ENCODE measurements around the gene KIF5C.

The KIF5C gene

GRCh38 chr2:149020432-149020851 lies 145.4 kb downstream of the KIF5C start:
- no peak for FAIRE-seq

- no peak for FAIRE-seq
These were observed 146.3 kb downstream of the KIF5C start for GRCh38 chr2:149021271-149021719.

GRCh38 chr2:149021761-149022160 lies 146.7 kb downstream of the KIF5C start:
- no peak for FAIRE-seq

DNA sequence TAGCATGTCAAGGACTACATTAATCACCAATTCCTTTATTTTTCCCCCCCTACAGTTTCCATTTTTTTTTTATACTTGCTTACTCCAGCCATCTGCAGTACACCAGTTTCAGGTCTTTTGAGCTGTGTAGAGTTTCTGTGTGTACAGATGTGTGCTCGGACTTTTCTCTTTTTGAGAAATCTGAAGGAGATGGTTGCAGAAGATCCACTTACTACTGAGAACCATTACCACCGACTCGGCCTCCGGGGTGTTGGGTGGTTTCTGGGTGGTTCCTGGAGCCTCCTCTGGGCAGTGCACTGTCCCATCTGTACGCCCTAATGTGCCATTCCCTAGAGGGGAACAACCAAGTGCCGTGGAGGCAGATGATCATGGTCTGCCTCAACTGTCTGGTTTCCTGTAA lies 148.1 kb downstream of the KIF5C start:
- no peak for FAIRE-seq

- no peak for FAIRE-seq
These were observed 152.7 kb downstream of the KIF5C start for GRCh38 chr2:149027590-149028250.

- FAIRE-seq = no peak
These were observed 153.3 kb downstream of the KIF5C start for GRCh38 chr2:149028377-149028776.

DNA sequence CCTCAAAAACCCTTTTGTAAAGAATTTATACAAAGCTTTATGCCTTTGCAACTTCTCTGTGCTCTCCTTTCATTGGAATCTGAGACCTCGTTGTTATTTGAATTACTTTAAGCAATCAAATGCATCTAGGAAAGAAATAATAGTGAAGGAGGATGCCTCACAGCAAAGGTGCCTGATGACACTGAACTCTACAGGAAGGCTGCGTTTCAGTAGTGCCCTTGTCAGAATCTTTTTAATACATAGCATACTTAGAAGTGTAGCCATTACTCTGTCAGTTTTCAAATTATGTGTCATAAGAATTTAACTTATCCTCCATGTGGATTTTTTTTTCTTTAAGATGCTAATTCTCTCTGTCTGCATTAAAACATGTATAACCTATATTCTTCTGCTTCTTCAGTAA lies 153.9 kb downstream of the KIF5C start:
- no peak for FAIRE-seq

- FAIRE-seq = no peak
These were observed 154.4 kb downstream of the KIF5C start for GRCh38 chr2:149029307-149029965.

GRCh38 chr2:149031396-149031795 lies 156.4 kb downstream of the KIF5C start:
- no peak for FAIRE-seq

- FAIRE-seq = no peak
These were observed 158.7 kb downstream of the KIF5C start for GRCh38 chr2:149033716-149034115.

GRCh38 chr2:149034406-149034805 lies 159.4 kb downstream of the KIF5C start:
- FAIRE-seq = no peak

GRCh38 chr2:149036507-149037293 lies 161.7 kb downstream of the KIF5C start:
- FAIRE-seq = no peak

GRCh38 chr2:149037851-149038250 lies 162.8 kb downstream of the KIF5C start:
- no peak for FAIRE-seq

DNA sequence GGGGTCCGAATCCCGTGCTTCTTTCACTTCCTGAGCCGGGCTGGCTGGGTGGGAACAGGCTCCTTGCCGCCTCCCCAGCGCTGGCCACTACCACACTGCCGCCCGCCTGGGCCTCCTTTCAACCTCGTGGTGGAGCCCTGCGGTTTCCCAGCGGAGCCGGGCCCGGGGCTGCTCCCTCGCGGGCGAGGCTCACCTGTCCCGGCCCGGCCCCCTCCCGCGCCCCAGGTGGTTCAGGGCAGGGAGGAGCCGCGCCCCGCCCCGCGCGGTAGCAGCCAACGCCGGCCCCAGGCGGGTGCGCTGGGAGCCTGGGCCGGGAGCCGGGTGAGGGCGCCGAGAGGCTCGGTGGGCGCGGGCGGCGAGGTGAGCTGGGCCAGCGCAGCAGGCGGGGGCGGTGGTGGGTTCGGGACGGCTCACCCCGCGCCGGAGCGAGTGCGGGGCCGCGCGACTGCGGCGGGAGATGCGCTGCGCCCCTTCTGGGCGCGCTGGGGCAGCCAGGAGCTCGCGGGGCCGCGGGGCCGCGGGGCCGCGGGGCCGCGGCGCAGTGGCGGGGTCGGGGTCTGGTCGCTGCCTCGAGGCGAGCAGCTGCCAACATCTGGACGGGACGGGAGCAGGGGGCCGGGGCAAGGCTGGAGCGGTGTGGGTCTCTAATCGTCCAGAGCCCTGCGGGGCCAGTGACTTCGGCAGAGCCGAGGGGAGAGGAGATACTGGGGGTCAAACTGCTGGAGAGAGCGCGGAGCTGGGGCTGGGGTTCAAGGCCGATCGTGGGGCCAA lies 163.6 kb downstream of the KIF5C start, which contains the start of gene LYPD6B:
Gene LYPD6B (plus strand): TSS at position 258 of the 771 bp plus-strand sequence. CDS start 92,250 bp downstream, outside the sequence.
- FAIRE-seq = no peak

DNA sequence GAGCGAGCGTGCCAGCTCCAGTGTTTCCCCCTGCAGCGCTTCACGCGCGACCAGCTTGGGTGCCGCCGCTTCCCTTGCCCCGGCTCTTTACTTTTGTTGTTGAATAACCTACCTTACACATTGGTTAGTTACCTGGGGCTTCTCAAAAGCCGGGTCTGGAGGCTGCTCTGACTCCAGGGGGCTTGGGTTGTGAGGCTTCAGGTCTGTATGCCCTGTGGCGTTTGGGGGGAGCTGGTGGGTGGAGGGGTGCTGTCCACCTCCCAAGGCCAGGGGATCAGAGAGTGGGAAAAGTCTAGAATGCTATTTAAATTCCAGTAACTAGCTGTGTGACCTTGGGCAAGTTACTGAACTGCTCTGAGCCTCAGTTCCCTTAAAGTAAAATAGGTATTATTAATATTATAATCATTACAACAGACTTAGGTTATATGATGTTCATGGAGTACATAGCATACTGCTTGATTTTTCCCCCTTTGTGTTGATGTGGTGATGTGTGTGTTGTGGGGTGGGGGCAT lies 164.2 kb downstream of the KIF5C start:
- no peak for FAIRE-seq

- FAIRE-seq = no peak
These were observed 165.4 kb downstream of the KIF5C start for GRCh38 chr2:149040451-149040850.

- FAIRE-seq = no peak
These were observed 166.5 kb downstream of the KIF5C start for GRCh38 chr2:149041482-149041881.

DNA sequence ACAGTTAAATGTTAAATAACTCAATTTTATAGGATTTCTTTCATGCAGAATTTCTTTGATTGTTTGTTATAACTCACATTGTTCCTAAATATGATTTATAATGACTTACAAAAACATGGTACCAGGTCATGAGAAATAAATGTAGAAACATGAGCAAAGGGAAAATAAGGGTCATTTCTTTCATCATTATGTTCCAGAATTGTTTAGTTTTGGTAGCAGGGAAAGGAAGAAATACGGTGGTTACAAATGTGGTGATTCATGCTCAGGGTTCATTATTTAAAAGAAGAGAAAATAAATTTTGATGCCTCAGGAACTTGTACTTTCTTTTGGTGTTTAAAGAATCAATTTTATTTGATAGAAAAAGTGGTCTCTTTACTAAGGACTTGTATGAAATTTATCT lies 167.9 kb downstream of the KIF5C start:
- FAIRE-seq = peak; percentile 17

GRCh38 chr2:149044500-149044899 lies 169.5 kb downstream of the KIF5C start:
- no peak for FAIRE-seq

DNA sequence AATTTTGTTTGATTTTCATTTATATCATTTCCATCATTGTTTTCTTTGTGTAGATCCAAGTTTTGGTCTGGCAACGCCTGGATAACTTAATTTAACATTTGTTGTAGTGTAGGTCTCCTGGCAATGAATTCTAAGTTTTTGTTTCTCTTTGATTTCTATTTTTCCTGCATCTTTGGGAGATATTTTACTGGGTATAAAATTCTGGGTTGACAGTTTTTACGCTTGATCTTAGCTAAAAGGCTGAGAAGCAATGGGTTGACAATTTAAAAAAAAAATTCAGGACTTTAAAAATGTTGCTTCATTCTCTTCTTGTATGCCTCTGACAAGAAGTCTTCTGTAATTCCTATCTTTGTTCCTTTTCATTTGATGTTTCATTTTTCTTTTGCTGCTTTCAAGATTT lies 172.1 kb downstream of the KIF5C start:
- FAIRE-seq = no peak

- no peak for FAIRE-seq
These were observed 174.1 kb downstream of the KIF5C start for GRCh38 chr2:149049142-149049541.

GRCh38 chr2:149050188-149050587 lies 175.2 kb downstream of the KIF5C start:
- no peak for FAIRE-seq

GRCh38 chr2:149055751-149056150 lies 180.7 kb downstream of the KIF5C start:
- FAIRE-seq = no peak

Measured in G401.6 (cell line).